Upper lobe of left lung (tissue), 6 donors: ENCODE data around the gene EHMT1. TPM values are rescaled to one million over a fixed set of nuclear protein-coding genes. Genes with fewer than 3 reads are reported as not detected.

ENCODE experiments used
- ATAC-seq, 2 donors: fragments of 200-7000 bp; cut with Tn5 transposase; one replicate each; pipeline ENCODE4 v1.9.1; 2022; ENCODE audit warnings: mild to moderate bottlenecking in 2 of 2, moderate library complexity in 2 of 2; ENCODE audit not compliant: low FRiP score in 2 of 2
- DNase-seq, 2 donors: peaks; one replicate each; pipeline ENCODE4 v3.0.0-alpha.2; 2019 to 2020
- H3K27ac ChIP-seq, 4 donors: fragments of 200-600 bp; sonication (generic); one replicate each; pipeline ENCODE4 v1.5.1; 2016 to 2019
- H3K27me3 ChIP-seq, 4 donors: fragments of 200-600 bp; sonication (generic); one replicate each; pipeline ENCODE4 v1.5.1; 2017 to 2019
- H3K36me3 ChIP-seq, 4 donors: fragments of 200-600 bp; sonication (generic); one replicate each; pipeline ENCODE4 v1.5.1; 2016 to 2019
- H3K4me1 ChIP-seq, 4 donors: fragments of 200-600 bp; sonication (generic); one replicate each; pipeline ENCODE4 v1.5.1; 2018 to 2019
- H3K4me3 ChIP-seq, 4 donors: fragments of 200-600 bp; sonication (generic); one replicate each; pipeline ENCODE4 v1.5.1; 2017 to 2019; ENCODE audit warnings: mild to moderate bottlenecking in 2 of 4, moderate library complexity in 1 of 4
- H3K9me3 ChIP-seq, 4 donors: fragments of 200-600 bp; sonication (generic); one replicate each; pipeline ENCODE4 v1.5.1; 2018 to 2019
- EP300 ChIP-seq, 4 donors: sonication (generic); formaldehyde crosslinking; IDR thresholded peaks; one replicate each; pipeline ENCODE4 v1.5.1; 2017; ENCODE audit warnings: antibody characterized with exemption in 4 of 4, control low read depth in 2 of 4
- POLR2A ChIP-seq, 4 donors: fragments of 450-650 bp; IDR thresholded peaks; one replicate each; pipeline ENCODE4 v1.5.1; 2016 to 2017; ENCODE audit warnings: antibody characterized with exemption in 4 of 4, mild to moderate bottlenecking in 2 of 4
- POLR2AphosphoS5 ChIP-seq, 2 donors: sonication (generic); formaldehyde crosslinking; IDR thresholded peaks; one replicate each; pipeline ENCODE4 v1.5.1; 2017; ENCODE audit warnings: antibody characterized with exemption in 2 of 2
- WGBS, 2 donors: methylation state at CpG; one replicate each; pipeline ENCODE4 v1.1.5; 2017 to 2018; 5-methylcytosine and 5-hydroxymethylcytosine counted together
- total RNA-seq, 6 donors: library from RNA; depleted of rRNA in 4 of 6; stranded (reverse); fragments of >200 nt in 4 of 6; gene quantifications; one replicate each; pipeline versions ENCODE4 v1.1.0 to v1.2.1, GENCODE V29; 2016 to 2021
- TF ChIP-seq, protein P1 (sequence below), 6 experiments: fragments of 450-650 bp in 4 of 6; fragments of 200-600 bp in 2 of 6; sonication (generic) in 2 of 6; IDR thresholded peaks; one replicate each; pipeline ENCODE4 v1.5.1; 2016 to 2019; ENCODE audit warnings: antibody characterized with exemption in 6 of 6
- donor health status: DM: no; HTN: no; CAD: no; lungs with moderate emphysema.
- donor health status: DM: no; HTN: yes; CAD: no; lungs with severe emphysema.

The EHMT1 gene
- total RNA-seq, 6 donors from 2014 or later = 68.0 to 183 (median 83.6) TPM

GRCh38 chr9:137607141-137607857 is 11.5 kb upstream of the EHMT1 start:
- no peak for ATAC-seq
- WGBS, 2 donors = 25 to 30% methylated on average over 9 to 16 of the region's 17 CpGs

DNA sequence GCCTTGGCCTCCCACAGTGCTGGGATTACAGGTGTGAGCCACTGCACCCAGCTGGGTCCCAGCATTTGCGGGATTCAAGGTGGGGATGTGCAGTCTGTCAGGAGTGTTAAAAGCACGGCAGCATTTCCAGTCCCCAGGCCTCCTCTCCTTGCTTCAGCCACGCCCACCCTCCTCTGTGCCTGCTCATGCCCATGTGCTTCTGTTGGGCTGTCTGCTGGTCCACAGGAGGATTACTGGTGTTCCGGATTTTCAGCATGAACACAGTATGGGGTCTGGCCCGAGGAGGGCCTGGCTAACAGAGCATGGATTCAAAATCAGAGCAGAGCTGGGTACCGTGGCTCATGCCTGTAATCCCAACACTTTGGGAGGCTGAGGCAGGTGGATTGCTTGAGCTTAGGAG is 7.9 kb upstream of the EHMT1 start:
- Histone ChIP-seq H3K4me3 (no peak overlapping the region), H3K27ac (peak overlapping the region; percentile 87 to 94 (median 90)), H3K36me3 (peaks cover 12 to 27% (median 26%) of the 10 kb centered on the region in 4 donors), H3K4me1 (peaks cover 51 to 83% (median 61%) of the 10 kb centered on the region in 4 donors), H3K9me3 (no peaks in the 10 kb centered on the region), H3K27me3 (no peaks in the 10 kb centered on the region)
- no peak for ATAC-seq
- TF ChIP-seq EP300 (IDR thresholded peaks at IDR 0.05) (no peak), POLR2A (IDR thresholded peaks at IDR 0.05) (no peak)
- TF ChIP-seq, protein P1, sequence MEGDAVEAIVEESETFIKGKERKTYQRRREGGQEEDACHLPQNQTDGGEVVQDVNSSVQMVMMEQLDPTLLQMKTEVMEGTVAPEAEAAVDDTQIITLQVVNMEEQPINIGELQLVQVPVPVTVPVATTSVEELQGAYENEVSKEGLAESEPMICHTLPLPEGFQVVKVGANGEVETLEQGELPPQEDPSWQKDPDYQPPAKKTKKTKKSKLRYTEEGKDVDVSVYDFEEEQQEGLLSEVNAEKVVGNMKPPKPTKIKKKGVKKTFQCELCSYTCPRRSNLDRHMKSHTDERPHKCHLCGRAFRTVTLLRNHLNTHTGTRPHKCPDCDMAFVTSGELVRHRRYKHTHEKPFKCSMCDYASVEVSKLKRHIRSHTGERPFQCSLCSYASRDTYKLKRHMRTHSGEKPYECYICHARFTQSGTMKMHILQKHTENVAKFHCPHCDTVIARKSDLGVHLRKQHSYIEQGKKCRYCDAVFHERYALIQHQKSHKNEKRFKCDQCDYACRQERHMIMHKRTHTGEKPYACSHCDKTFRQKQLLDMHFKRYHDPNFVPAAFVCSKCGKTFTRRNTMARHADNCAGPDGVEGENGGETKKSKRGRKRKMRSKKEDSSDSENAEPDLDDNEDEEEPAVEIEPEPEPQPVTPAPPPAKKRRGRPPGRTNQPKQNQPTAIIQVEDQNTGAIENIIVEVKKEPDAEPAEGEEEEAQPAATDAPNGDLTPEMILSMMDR (IDR thresholded peaks at IDR 0.05) = no peak
- DNase-seq = no peak
- 83 to 87% methylated on average over 4 to 6 of the region's 6 CpGs for WGBS, 2 donors

More at GRCh38 chr9:137607141-137607857, 11.5 kb upstream of the EHMT1 start:
- Histone ChIP-seq H3K27ac (peak overlapping the region; percentile 90 to 96 (median 94)), H3K27me3 (no peaks in the 10 kb centered on the region), H3K9me3 (no peaks in the 10 kb centered on the region), H3K4me3 (peak overlapping the region in 3 of 4 donors; percentile 87 to 96 (median 94)), H3K4me1 (peaks cover 41 to 79% (median 56%) of the 10 kb centered on the region in 4 donors), H3K36me3 (no peaks in the 10 kb centered on the region)
- TF ChIP-seq POLR2AphosphoS5 (IDR thresholded peaks at IDR 0.05) = no peak
- TF ChIP-seq EP300 (IDR thresholded peaks at IDR 0.05) = no peak
- TF ChIP-seq, protein P1 (IDR thresholded peaks at IDR 0.05) = no peak
- no peak for TF ChIP-seq POLR2A (IDR thresholded peaks at IDR 0.05)
- DNase-seq = peak; percentile 43 to 52

DNA sequence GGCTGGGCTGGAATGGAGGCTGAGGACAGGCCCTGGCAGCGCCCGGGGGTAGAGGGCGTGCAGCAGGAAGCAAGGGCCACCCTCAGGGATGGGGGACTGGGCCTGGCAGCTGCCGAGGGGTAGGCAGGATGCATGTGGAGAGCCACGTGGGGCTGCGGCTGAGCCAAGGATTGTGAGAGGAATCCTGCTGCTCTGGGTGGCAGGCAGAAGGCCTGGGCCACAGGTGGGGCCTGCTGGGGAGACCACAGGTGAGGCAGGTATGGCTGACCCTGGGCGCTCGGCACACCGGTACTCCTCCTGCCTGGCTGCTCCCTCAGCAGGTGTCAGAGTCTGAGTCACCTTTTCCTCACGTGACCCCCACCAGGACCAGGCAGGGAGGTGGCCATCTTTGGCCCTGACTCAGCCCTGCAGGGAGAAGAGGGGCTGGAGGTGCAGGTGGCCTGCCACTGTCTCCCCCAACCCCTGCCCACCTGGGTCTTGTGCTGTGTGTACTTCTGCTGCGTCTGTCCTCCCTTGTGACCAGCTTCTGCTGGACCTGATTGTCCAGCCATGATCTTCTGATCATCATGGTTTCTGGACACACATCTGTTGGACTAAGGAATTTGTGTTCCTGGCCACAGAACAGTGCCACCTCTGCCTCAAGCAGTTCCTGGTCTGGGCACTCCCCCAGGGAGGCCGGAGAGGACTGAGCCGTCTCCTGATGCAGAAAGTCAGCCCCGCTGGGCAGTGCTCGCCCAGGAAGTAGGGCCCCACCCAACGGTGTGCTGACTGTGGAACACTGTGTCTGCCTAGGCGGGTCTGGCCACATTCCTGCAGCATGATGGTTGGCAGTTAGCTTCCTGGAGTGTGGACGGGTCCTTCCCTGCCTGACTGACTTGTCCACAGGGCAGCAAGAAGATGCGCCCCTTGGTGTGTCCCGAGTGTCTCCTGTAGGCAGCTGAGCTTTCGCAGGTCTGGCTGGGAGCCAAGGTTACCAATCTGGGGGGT is 6.9 kb upstream of the EHMT1 start:
- Histone ChIP-seq H3K27ac (peak overlapping the region; percentile 87 to 94 (median 90)), H3K4me3 (peak overlapping the region in 1 of 4 donors; percentile 14), H3K27me3 (no peaks in the 10 kb centered on the region), H3K36me3 (peaks cover 12 to 32% (median 26%) of the 10 kb centered on the region in 4 donors), H3K9me3 (no peaks in the 10 kb centered on the region), H3K4me1 (peaks cover 44 to 80% (median 57%) of the 10 kb centered on the region in 4 donors)
- peak in 2 of 4 donors; percentile 87 to 90 for TF ChIP-seq EP300 (IDR thresholded peaks at IDR 0.05)
- TF ChIP-seq, protein P1 (IDR thresholded peaks at IDR 0.05) = no peak
- peak; percentile 57 to 86 for TF ChIP-seq POLR2AphosphoS5 (IDR thresholded peaks at IDR 0.05)
- TF ChIP-seq POLR2A (IDR thresholded peaks at IDR 0.05) = peak in 2 of 4 donors; percentile 32 to 68
- DNase-seq (peak; percentile 74 to 96), ATAC-seq (peak; percentile 74 to 94)
- WGBS, 2 donors = 26 to 29% methylated on average over 13 to 21 of the region's 21 CpGs

- 58 to 68% methylated on average over 2 to 8 of the region's 8 CpGs for WGBS, 2 donors
- peak overlapping the region; percentile 87 to 94 (median 90) for H3K27ac ChIP-seq
- H3K4me3 ChIP-seq = peak overlapping the region in 1 of 4 donors; percentile 14
- H3K9me3 ChIP-seq = no peaks in the 10 kb centered on the region
- ATAC-seq (no peak), DNase-seq (peak in 1 of 2 donors; percentile 77)
- TF ChIP-seq POLR2AphosphoS5 (IDR thresholded peaks at IDR 0.05) (no peak), EP300 (IDR thresholded peaks at IDR 0.05) (no peak), POLR2A (IDR thresholded peaks at IDR 0.05) (no peak)
- TF ChIP-seq, protein P1 (IDR thresholded peaks at IDR 0.05) = no peak
- H3K4me1 ChIP-seq = peaks cover 43 to 80% (median 57%) of the 10 kb centered on the region in 4 donors
- H3K27me3 ChIP-seq = no peaks in the 10 kb centered on the region
- peaks cover 12 to 32% (median 26%) of the 10 kb centered on the region in 4 donors for H3K36me3 ChIP-seq
Measured at GRCh38 chr9:137612741-137613142, 6.1 kb upstream of the EHMT1 start.
